NCI-H1105 treated with DMSO at 0.1 percent for 48 hours (cell line): ENCODE results near the gene ERC2.

Source experiments
- DNase-seq: peaks from one replicate; lab custom pipeline; 2025; lab: John Stamatoyannopoulos, UW

ERC2 gene

GRCh38 chr3:55711646-55712045, 756.6 kb downstream of the ERC2 start:
- DNase-seq: no peak

DNA sequence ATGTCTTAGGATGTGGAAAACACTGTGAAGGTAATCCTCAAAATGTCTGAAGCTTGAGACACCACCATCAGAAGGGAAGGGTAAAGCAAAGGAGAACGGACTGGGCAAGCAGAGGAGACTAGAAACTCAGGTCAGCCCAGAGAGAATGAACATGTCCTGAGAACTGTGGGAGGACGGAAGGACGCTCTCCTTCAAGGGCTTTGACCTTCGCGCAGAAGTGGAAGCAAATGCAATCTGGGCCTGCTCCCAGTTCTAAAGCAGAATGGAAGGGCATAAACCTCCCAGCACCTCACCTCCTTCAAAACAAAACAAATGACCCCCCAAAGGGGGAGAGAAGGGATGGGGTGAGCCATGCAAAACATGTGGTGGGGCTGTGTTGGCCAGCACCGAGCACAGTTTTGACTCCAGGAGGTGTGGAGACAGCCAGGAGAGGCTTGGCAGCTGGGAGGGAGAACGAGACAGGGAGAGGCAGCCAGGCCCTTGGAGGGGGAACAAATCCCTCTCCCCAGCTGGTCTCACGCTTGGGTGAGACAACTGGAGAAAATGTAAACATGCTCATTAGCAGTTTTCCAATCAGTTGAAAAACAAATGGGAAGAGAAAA, 758.8 kb downstream of the ERC2 start:
- DNase-seq: no peak

DNA sequence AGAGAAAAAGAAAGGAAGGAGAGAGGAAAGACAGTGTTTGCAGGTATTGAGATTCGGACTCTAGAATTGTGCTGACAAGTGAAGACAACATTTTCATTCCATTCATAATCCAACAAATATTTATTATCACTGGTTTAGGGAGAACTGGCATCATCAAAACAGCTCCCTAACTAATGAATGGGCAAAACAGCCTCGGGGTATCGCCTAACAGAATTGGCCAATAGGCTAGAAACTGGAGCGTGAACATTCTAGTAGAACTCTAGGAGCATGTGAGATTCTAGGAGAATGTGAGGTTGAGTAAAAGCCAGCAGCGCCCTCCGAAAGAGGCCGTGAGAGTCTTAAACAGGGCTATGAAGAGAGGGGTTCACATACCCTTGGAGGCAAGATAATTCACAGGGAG, 759.3 kb downstream of the ERC2 start:
- no peak for DNase-seq

DNA sequence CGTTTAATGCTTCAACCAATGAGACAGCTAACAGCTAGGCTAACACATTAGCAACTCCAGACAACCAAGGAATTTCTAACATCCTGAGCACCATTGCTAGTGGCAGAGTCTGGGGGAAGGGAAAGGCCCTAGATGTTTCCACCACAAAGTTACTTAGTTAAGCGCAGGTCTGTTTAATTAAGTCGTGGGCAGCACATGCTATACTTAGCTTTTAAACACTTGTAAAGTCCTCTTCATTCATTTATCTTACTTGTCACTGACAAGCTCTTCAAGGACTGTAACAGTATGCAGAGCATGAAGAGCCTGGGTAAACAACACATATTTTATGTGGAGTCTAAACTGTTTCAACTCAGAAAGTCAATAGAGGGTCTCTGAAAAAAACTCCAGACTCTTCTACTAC, 760.0 kb downstream of the ERC2 start:
- DNase-seq: no peak

- no peak for DNase-seq
Measured at GRCh38 chr3:55704521-55704920, 763.7 kb downstream of the ERC2 start.

DNA sequence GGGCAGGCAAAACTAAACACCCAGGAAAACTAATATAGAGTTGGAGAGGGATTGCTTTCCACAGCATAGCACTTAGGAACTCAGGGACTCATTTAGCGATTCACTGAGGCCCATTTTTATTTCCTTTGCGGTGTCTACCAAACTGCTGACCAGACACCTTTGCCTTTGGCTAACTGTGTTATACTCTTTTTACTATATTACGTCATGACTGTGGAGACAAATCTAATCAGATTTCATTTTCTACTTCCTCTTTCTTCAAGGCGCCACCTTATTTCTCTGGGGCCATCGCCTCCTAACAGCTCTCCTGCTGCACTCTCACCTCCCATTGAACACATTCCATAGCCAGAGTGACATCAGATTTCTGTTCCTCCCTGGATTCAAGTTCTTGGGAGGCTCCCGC, 765.4 kb downstream of the ERC2 start:
- no peak for DNase-seq

GRCh38 chr3:55701997-55702396, 766.3 kb downstream of the ERC2 start:
- no peak for DNase-seq

DNA sequence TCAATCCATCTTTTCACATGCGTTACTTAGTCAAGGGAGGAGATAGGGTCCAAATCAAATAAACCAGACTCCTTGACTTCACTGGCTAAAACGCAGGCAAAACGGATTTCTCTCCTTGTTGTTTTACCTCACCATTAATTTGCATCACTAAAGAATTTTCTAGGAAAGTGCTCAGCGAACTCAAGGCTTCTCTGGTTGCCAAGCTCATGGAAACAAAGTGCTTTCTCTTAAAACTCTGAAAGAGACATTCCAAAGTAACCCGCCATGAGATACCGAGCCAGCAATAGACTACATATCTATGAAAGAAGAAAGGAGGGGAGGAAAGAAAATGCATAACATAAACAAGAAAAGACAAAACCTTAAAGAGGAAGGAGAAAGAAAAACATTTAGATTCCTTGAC, 769.4 kb downstream of the ERC2 start:
- no peak for DNase-seq

GRCh38 chr3:55697177-55697865, 770.9 kb downstream of the ERC2 start:
- no peak for DNase-seq

DNA sequence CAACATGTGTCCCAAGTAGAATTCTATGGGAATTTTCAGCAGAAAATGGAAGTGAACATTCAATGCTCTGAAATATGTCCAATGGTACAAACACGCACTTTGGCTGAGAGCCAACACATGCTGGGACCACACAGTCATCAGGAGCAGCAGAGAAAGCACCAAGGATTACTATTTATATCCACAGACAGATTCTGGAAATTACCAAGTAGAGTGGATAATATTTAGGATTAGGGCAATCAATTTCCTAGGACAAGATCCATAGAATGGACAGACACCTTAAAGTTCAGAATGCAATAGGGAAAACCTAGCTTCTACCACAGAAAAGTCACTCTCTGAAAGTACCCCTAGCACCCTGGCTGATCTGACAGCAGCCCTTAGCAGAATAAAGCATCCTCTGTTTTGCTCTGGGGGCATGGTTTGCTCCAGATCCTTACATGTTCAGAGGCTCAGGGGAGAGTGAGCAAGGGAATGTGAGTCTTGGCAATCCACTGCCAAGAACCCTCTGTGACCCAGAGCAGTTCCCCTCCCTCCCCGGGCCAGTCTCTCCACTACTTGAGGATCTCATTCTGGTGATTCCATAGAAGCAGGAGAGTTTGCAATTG, 775.2 kb downstream of the ERC2 start:
- DNase-seq: no peak

DNA sequence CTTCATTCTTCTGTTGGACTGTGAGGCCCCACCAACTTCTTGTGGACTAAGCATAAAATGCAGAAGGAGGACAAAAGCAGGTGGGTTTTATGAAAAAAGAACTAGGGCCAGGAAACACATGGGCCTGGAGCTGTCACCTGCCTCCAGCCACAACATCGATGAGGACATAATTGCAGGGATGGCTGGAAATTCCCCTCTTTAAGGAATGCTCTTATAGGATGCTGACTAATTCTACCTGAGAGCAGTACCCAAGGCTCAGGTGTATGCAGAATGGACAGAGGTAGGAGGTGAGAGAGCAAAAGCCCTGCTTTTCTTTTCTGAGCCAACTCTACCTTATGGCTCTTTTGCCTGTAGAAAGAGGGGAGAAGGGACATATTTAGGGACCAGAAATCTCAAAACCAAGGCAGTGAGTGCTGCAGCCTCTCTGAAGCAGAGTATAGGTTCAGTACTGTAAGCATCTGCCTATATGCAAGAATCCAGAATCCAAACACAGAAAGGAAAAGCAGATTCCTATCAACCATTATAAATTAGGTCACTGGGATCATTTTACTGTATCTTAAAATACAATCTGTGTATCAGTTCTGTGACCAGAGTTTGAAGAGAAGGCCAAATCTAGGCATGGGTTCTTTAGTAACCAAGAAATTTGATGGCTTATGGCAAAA, 775.8 kb downstream of the ERC2 start:
- no peak for DNase-seq

GRCh38 chr3:55691141-55691540, 777.1 kb downstream of the ERC2 start:
- DNase-seq: no peak

GRCh38 chr3:55690726-55691125, 777.5 kb downstream of the ERC2 start:
- no peak for DNase-seq

- DNase-seq: no peak
Measured at GRCh38 chr3:55690177-55690576, 778.1 kb downstream of the ERC2 start.

- DNase-seq: no peak
Measured at GRCh38 chr3:55688154-55688553, 780.1 kb downstream of the ERC2 start.

DNA sequence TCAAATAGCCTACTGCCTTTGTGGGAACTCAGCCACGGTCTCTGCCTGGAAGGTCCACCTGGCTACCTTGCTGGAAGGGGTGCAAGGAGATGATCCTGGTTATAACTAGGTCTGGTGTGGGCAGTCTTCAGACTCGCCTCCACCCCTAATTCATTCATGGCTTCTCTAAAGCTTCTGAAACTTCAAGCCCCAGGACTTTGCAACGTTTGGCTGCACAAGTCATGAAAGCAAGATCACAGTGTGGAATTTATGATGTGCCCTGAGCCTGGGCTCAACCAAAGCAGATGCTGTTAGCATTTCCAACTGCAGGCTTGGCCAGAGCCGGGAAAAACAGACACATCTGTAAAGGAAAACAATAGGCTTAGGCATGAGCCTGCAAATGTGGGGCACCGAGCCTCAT, 780.7 kb downstream of the ERC2 start:
- no peak for DNase-seq

DNA sequence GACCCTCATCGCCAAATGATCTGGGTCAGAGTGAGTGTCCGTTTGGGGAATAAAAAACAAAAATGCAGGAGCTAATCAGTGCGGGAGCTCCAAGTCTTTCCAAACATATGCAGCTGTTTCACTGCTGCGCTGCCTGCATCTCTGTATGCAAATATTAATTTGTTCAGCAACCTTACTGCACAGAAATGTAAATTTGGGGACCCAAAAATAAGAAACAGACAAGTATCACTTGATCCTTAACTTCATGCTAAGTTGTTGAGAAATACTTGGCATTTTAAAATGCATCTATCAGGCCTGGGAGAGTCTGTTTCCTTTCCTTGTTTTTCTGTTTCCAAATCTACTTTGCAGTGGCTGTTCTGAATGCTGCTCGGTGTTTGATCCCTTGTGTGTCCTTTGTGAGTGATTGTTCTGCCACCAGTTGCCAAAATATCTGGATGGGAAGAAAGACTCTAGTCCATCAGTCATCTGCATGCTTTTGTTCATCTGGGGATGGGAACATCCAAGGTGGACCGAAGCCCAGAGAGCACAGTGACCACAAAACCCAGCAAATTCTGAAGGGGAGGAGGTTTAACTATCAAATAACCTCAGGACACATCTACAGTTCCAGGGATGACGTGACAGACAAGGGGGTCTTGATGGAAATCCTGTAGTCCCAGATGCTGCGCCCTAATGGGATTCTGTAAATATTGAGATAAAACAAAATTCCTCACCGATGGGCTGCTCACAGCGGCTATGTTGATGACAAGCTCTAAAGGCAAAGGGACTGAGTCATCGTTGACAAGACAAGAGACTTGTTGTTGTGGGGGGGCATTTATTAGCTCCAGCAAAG, 781.6 kb downstream of the ERC2 start:
- no peak for DNase-seq

DNA sequence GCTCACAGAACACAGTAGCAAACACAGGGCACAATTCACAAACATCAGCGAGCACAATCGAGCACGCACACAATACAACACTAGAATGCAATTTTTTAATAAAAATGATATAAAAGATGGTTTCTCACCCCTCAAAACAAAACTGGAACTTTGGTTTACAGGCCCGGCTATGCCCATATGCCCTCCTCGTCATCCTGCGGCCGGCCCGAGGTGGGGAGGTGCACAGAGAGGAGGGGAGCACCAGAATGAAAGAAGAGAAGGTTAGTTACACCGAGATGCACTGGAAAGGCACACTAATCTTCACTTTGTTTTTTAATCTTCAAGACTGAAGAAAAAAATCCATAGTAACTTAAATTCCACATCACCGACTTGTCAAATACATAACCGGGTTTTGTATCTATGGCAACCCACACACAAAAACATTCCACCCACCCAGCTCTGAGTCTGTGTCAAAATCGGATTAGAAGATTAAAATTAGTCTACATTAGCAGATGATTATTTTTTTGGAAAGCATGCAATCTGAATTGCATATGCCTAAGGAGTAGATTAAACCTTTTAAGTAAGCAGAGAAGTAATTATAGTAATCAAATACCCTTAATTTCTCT, 784.5 kb downstream of the ERC2 start:
- DNase-seq: no peak

DNA sequence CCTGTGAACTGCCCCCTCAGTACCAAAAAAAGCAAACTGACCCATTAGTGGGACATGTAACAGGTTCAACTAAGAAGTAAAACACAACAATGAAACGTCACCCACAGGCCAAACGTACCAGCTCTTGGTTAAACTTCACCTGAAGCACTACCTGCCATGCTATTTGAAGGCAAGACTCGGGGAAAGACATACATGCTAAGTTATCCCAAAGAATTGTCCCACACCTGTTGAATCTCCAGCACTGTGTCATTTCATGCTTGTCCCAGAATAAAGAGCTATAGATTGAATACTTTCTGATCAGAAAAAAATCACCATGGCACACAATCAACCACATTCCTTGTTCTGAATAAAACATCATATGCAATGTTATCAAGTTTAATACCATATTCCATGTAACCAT, 785.8 kb downstream of the ERC2 start:
- DNase-seq: no peak

GRCh38 chr3:55678546-55679216, 789.6 kb downstream of the ERC2 start:
- no peak for DNase-seq

DNA sequence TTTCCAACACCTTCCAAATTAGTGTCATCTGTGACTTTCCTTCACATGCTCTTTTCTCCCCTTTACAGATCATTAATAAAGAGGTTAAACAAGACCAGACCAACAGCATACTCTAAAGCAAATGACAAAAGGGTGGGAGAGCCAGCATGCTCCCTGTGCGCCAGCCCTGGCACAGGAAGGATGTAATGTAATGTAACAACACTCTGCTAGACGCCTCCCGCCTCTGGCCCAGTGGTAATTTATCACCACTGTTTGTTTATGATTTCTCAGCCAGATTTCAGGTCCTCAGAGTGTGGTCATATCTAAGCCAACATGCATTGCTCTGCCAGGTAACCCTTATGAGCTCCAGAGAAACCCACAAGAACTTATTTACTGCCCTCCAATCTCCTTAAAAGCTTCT, 791.6 kb downstream of the ERC2 start:
- DNase-seq: no peak
